Measurements from ENCODE around the gene WBP2.
A peak's percentile ranks its signal among the peaks of the same experiment; 100 is the strongest.
"Not testable (repeated sequence)": the region's sequence is repeated elsewhere in the genome, so short reads cannot be mapped to it uniquely, and the experiment has no call there.

WBP2 gene

GRCh38 chr17:75869282-75870141 lies 14.4 kb upstream of the WBP2 start:
- Histone ChIP-seq H3K27me3 (ENCODE audit: insufficient read depth, insufficient read length) (no peaks in the 10 kb centered on the region), H3K9me3 (ENCODE audit: insufficient read depth, low read length) (no peaks in the 10 kb centered on the region), H3K4me3 (ENCODE audit: insufficient read length, low read depth) (no peak overlapping the region), H3K9ac (ENCODE audit: insufficient read length, low read depth) (peak overlapping the region; percentile 61), H3K36me3 (ENCODE audit: insufficient read depth, insufficient read length, low read length) (peaks cover 11% of the 10 kb centered on the region), H3K4me1 (ENCODE audit: insufficient read depth, insufficient read length) (peaks cover 11% of the 10 kb centered on the region)
- TF ChIP-seq SUZ12 (IDR thresholded peaks at IDR 0.05; ENCODE audit: extremely low read depth, insufficient read depth, insufficient read length) (no peak), YY1 (IDR thresholded peaks at IDR 0.05; ENCODE audit: insufficient read depth, insufficient read length) (no peak), ZNF274 (IDR thresholded peaks at IDR 0.05; ENCODE audit: low read depth, low read length) (no peak)
- DNase-seq (ENCODE audit: low read depth, low spot score) = no peak

DNA sequence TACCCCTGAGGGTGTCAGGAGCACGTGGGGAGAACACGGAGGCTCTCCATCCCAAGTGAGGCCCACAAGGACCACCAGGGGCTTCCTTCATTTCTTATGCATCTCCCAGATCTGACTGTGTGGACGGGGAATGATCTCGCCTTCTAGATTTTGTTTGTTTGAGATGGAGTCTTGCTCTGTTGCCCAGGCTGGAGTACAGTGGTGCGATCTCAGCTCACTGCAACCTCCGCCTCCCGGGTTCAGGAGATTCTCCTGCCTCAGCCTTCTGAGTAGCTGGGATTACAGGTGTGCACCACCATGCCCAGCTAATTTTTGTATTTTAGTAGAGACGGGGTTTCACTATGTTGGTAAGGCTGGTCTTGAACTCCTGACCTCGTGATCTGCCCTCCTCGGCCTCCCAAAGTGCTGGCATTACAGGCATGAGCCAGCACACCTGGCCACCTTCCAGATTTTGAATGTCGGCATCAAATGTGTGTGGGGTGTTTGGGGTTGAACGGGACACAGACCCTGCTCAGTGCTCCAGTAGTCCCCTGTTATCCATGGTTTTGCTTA lies 13.7 kb upstream of the WBP2 start:
- not testable (repeated sequence) for H3K36me3 ChIP-seq (ENCODE audit: insufficient read depth, insufficient read length, low read length); H3K9ac ChIP-seq (ENCODE audit: insufficient read length, low read depth); H3K9me3 ChIP-seq (ENCODE audit: insufficient read depth, low read length); H3K4me3 ChIP-seq (ENCODE audit: insufficient read length, low read depth); DNase-seq (ENCODE audit: low read depth, low spot score); H3K27me3 ChIP-seq (ENCODE audit: insufficient read depth, insufficient read length)
- peaks cover 15% of the 10 kb centered on the region for H3K4me1 ChIP-seq (ENCODE audit: insufficient read depth, insufficient read length)

DNA sequence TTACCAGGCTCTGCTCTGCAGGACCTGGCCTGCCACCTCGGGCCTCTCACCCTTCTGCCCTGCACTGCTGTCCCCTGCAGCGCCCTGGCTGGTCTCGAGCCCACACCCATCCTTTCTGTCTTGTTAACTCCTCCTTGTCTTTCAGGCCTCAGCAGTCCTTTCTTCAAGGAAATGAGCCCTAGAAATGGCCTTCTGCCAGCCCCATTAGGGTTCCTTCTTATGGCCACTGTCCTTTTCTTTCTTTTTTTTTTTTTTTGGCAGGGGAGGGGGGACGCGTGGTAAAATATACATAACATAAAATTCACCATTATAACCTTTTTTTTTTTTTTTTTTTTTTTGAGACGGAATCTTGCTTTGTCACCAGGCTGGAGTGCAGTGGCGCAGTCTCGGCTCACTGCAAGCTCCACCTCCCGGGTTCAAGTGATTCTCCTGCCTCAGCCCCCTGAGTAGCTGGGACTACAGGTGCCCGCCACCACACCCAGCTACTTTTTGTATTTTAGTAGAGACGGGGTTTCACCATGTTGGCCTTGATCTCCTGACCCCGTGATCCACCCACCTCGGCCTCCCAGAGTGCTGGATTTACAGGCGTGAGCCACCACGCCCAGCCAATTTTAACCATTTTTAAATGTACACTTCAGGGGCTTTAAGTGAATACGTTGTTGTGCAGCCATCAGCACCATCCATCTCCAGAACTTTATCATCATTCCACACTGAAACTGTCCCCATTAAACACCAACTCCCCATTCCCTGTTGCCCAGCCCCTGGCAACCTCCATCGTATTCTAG lies 10.5 kb upstream of the WBP2 start:
- peak overlapping the region; percentile 27 for H3K9ac ChIP-seq (ENCODE audit: insufficient read length, low read depth)
- H3K27me3 ChIP-seq (ENCODE audit: insufficient read depth, insufficient read length); H3K4me1 ChIP-seq (ENCODE audit: insufficient read depth, insufficient read length); H3K9me3 ChIP-seq (ENCODE audit: insufficient read depth, low read length); H3K4me3 ChIP-seq (ENCODE audit: insufficient read length, low read depth); H3K36me3 ChIP-seq (ENCODE audit: insufficient read depth, insufficient read length, low read length); DNase-seq (ENCODE audit: low read depth, low spot score): not testable (repeated sequence)

DNA sequence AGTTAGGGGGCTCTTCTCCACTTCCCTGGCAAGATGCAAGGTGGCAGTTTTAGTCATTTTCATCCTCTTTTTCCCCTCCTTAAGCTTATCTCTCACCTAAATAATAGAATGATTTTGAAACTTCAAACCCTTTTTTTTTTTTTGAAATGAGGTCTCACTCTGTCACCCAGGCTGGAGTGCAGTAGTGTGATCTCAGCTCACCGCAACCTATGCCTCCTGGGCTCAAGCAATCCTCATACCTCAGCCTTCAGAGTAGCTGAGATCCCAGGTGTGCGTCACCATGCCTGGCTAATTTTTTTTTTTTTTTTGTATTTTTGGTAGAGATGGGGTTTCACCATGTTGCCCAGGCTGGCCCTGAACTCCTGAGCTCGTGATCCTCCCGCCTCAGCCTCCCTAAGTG lies 9.8 kb upstream of the WBP2 start:
- H3K9ac ChIP-seq (ENCODE audit: insufficient read length, low read depth); DNase-seq (ENCODE audit: low read depth, low spot score); H3K4me1 ChIP-seq (ENCODE audit: insufficient read depth, insufficient read length); H3K9me3 ChIP-seq (ENCODE audit: insufficient read depth, low read length); H3K36me3 ChIP-seq (ENCODE audit: insufficient read depth, insufficient read length, low read length); H3K27me3 ChIP-seq (ENCODE audit: insufficient read depth, insufficient read length); H3K4me3 ChIP-seq (ENCODE audit: insufficient read length, low read depth): not testable (repeated sequence)

GRCh38 chr17:75864448-75864871 lies 9.3 kb upstream of the WBP2 start:
- Histone ChIP-seq H3K4me3 (ENCODE audit: insufficient read length, low read depth) (no peak overlapping the region), H3K9ac (ENCODE audit: insufficient read length, low read depth) (no peak overlapping the region), H3K4me1 (ENCODE audit: insufficient read depth, insufficient read length) (peaks cover 8% of the 10 kb centered on the region), H3K9me3 (ENCODE audit: insufficient read depth, low read length) (no peaks in the 10 kb centered on the region), H3K27me3 (ENCODE audit: insufficient read depth, insufficient read length) (no peaks in the 10 kb centered on the region), H3K36me3 (ENCODE audit: insufficient read depth, insufficient read length, low read length) (no peaks in the 10 kb centered on the region)
- no peak for DNase-seq (ENCODE audit: low read depth, low spot score)
- TF ChIP-seq ZNF274 (IDR thresholded peaks at IDR 0.05; ENCODE audit: low read depth, low read length) (no peak), YY1 (IDR thresholded peaks at IDR 0.05; ENCODE audit: insufficient read depth, insufficient read length) (no peak), SUZ12 (IDR thresholded peaks at IDR 0.05; ENCODE audit: extremely low read depth, insufficient read depth, insufficient read length) (no peak)

DNA sequence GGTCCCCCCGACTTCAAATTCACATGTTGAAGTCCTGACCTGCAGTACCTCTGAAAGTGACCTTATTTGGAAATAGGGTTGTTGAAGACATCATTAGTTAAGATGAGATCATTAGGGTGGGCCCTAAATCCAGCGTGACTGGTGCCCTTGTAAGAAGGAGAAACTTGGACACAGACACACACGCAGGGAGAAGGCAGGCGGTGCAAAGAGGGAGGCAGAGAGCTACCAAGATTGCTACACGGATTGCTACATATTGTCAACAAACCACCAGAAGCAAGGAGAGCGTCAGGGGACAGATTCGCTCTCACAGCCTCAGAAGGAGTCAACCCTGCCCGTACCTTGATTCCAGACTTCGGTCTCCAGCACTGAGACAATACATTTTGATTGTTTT lies 6.8 kb upstream of the WBP2 start:
- Histone ChIP-seq H3K9me3 (ENCODE audit: insufficient read depth, low read length) (no peaks in the 10 kb centered on the region), H3K4me1 (ENCODE audit: insufficient read depth, insufficient read length) (peaks cover 10% of the 10 kb centered on the region), H3K36me3 (ENCODE audit: insufficient read depth, insufficient read length, low read length) (no peaks in the 10 kb centered on the region), H3K4me3 (ENCODE audit: insufficient read length, low read depth) (no peak overlapping the region), H3K9ac (ENCODE audit: insufficient read length, low read depth) (no peak overlapping the region), H3K27me3 (ENCODE audit: insufficient read depth, insufficient read length) (no peaks in the 10 kb centered on the region)
- no peak for TF ChIP-seq SUZ12 (IDR thresholded peaks at IDR 0.05; ENCODE audit: extremely low read depth, insufficient read depth, insufficient read length)
- no peak for TF ChIP-seq ZNF274 (IDR thresholded peaks at IDR 0.05; ENCODE audit: low read depth, low read length)
- no peak for TF ChIP-seq YY1 (IDR thresholded peaks at IDR 0.05; ENCODE audit: insufficient read depth, insufficient read length)
- DNase-seq (ENCODE audit: low read depth, low spot score) = no peak

DNA sequence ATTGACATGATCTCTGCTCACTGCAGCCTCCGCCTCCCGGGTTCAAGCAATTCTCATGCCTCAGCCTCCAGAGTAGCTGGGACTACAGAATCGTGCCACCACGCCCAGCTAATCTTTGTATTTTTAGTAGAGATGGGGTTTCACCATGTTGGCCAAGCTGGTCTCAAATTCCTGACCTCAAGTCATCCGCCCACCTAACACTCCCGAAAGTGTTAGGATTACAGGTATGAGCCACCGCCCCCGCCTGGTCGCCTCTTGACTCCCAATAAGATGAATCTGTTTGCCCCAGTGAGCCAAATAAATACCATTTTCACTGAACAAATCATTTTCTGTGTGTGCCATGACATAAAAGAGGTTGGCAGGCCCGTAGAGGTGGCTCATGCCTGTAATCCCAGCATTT lies 4.2 kb upstream of the WBP2 start:
- H3K9ac ChIP-seq (ENCODE audit: insufficient read length, low read depth); DNase-seq (ENCODE audit: low read depth, low spot score); H3K4me3 ChIP-seq (ENCODE audit: insufficient read length, low read depth); H3K9me3 ChIP-seq (ENCODE audit: insufficient read depth, low read length); H3K4me1 ChIP-seq (ENCODE audit: insufficient read depth, insufficient read length); H3K27me3 ChIP-seq (ENCODE audit: insufficient read depth, insufficient read length); H3K36me3 ChIP-seq (ENCODE audit: insufficient read depth, insufficient read length, low read length): not testable (repeated sequence)

Measured in NT2/D1 (cell line).